Liver (tissue), 9 donors: Measurements from ENCODE around the gene HSPA2. TPM values are rescaled to one million over a fixed set of nuclear protein-coding genes. Genes with fewer than 3 reads are reported as not detected.

Experiments used
- DNase-seq: peaks from one replicate; pipeline ENCODE4 v3.0.0-alpha.2; 2017; ENCODE audit warnings: low spot score
- H3K27ac ChIP-seq, 2 donors: one replicate each; pipeline ENCODE4 v1.7.0; 2013; ENCODE audit warnings: inconsistent platforms in 2 of 2, low read length in 2 of 2, control low read depth in 1 of 2, low read depth in 1 of 2, mild to moderate bottlenecking in 1 of 2
- H3K27me3 ChIP-seq, 4 donors: one replicate each; pipeline versions ENCODE4 v1.6.1 to v1.7.0; 2013; ENCODE audit warnings: low read length in 3 of 4, inconsistent platforms in 1 of 4, mild to moderate bottlenecking in 1 of 4, moderate library complexity in 1 of 4; ENCODE audit not compliant: control insufficient read depth in 4 of 4, insufficient read depth in 4 of 4
- H3K36me3 ChIP-seq, 4 donors: one replicate each; pipeline versions ENCODE4 v1.6.1 to v1.7.0; 2013; ENCODE audit warnings: low read length in 3 of 4, mild to moderate bottlenecking in 3 of 4, low read depth in 1 of 4, moderate library complexity in 1 of 4; ENCODE audit not compliant: control insufficient read depth in 4 of 4, insufficient read depth in 3 of 4
- H3K4me1 ChIP-seq, 4 donors: one replicate each; pipeline versions ENCODE4 v1.6.1 to v1.7.0; 2013; ENCODE audit warnings: low read length in 3 of 4, mild to moderate bottlenecking in 3 of 4, moderate library complexity in 1 of 4; ENCODE audit not compliant: control insufficient read depth in 4 of 4, insufficient read depth in 4 of 4
- H3K4me3 ChIP-seq, 3 donors: one replicate each; pipeline versions ENCODE4 v1.6.1 to v1.7.0; 2013; ENCODE audit warnings: low read length in 3 of 3, control low read depth in 1 of 3, low read depth in 1 of 3, mild to moderate bottlenecking in 1 of 3
- H3K9ac ChIP-seq, 2 donors: one replicate each; pipeline ENCODE4 v1.7.0; 2013; ENCODE audit warnings: low read length in 2 of 2, mild to moderate bottlenecking in 2 of 2, moderate library complexity in 2 of 2, control low read depth in 1 of 2, low read depth in 1 of 2
- H3K9me3 ChIP-seq, 4 donors: one replicate each; pipeline versions ENCODE4 v1.6.1 to v1.7.0; 2013; ENCODE audit warnings: low read length in 3 of 4; ENCODE audit not compliant: control insufficient read depth in 4 of 4
- ATF3 ChIP-seq: IDR thresholded peaks from 2 replicates; pipeline ENCODE4 v1.6.1; 2016; ENCODE audit warnings: antibody characterized with exemption
- CTCF ChIP-seq: fragments of 150-350 bp; IDR thresholded peaks from 2 replicates; pipeline ENCODE4 v1.5.1; 2017; ENCODE audit warnings: improper control_type of control experiment, low read depth, low read length; ENCODE audit not compliant: missing input control
- FOXA1 ChIP-seq: IDR thresholded peaks from 2 replicates; pipeline ENCODE4 v1.6.1; 2016; ENCODE audit warnings: antibody characterized with exemption
- FOXA2 ChIP-seq: IDR thresholded peaks from 2 replicates; pipeline ENCODE4 v1.6.1; 2016; ENCODE audit warnings: antibody characterized with exemption
- GABPA ChIP-seq, 2 donors: IDR thresholded peaks in 1 of 2; conservative IDR thresholded peaks in 1 of 2; 2 replicates each; pipeline ENCODE4 v1.6.1; 2016; ENCODE audit warnings: antibody characterized with exemption in 2 of 2, mild to moderate bottlenecking in 1 of 2, moderate library complexity in 1 of 2
- HNF4G ChIP-seq: IDR thresholded peaks from 2 replicates; pipeline ENCODE4 v1.6.1; 2016; ENCODE audit warnings: antibody characterized with exemption
- JUND ChIP-seq, 2 donors: IDR thresholded peaks; 2 replicates each; pipeline ENCODE4 v1.6.1; 2016; ENCODE audit warnings: antibody characterized with exemption in 2 of 2
- MAX ChIP-seq: IDR thresholded peaks from 2 replicates; pipeline ENCODE4 v1.6.1; 2016; ENCODE audit warnings: antibody characterized with exemption
- NR2F2 ChIP-seq: IDR thresholded peaks from 2 replicates; pipeline ENCODE4 v1.6.1; 2016; ENCODE audit warnings: antibody characterized with exemption
- RAD21 ChIP-seq, 2 donors: IDR thresholded peaks; 2 replicates each; pipeline ENCODE4 v1.6.1; 2016; ENCODE audit warnings: antibody characterized with exemption in 2 of 2, mild to moderate bottlenecking in 2 of 2
- REST ChIP-seq: IDR thresholded peaks from 2 replicates; pipeline ENCODE4 v1.6.1; 2016; ENCODE audit warnings: antibody characterized with exemption, mild to moderate bottlenecking
- SP1 ChIP-seq: IDR thresholded peaks from 2 replicates; pipeline ENCODE4 v1.6.1; 2018; ENCODE audit warnings: antibody characterized with exemption, mild to moderate bottlenecking
- TAF1 ChIP-seq: conservative IDR thresholded peaks from 2 replicates; pipeline ENCODE4 v1.6.1; 2016; ENCODE audit warnings: antibody characterized with exemption, mild to moderate bottlenecking
- YY1 ChIP-seq: IDR thresholded peaks from 2 replicates; pipeline ENCODE4 v1.6.1; 2016; ENCODE audit warnings: antibody characterized with exemption, mild to moderate bottlenecking
- WGBS: extraction: QIAGEN DNeasy Blood & Tissue Kit; methylation state at CpG from one replicate; pipeline ENCODE4 v1.1.7; 2013; 5-methylcytosine and 5-hydroxymethylcytosine counted together
- polyA plus RNA-seq, 2 donors: library from polyadenylated mRNA; stranded (reverse) in 1 of 2; unstranded in 1 of 2; fragments of 200-250 nt in 1 of 2; fragments of >200 nt in 1 of 2; fragmentation: Nextera tagmentation in 1 of 2; extraction: Ambion mirVana in 1 of 2; gene quantifications; one replicate each; pipeline versions ENCODE4 v1.2.1 to v1.2.3, GENCODE V29; 2013 to 2015
- total RNA-seq, 2 donors: library from RNA; depleted of rRNA; stranded (reverse); fragments of >200 nt; gene quantifications; one replicate each; pipeline ENCODE4 v1.2.3, GENCODE V29; 2014
- donor health status: healthy.
- donor health status: healthy.
- donor health status: healthy.
- donor health status: healthy.
- donor health status: healthy.

Gene HSPA2
- total and polyA plus RNA-seq, 4 donors = 1.2 to 5.6 (median 4.1) TPM

- H3K4me1 ChIP-seq = no peaks in the 10 kb centered on the region
These were observed 40.8 kb downstream of the HSPA2 start for GRCh38 chr14:64581363-64581762.

GRCh38 chr14:64581817-64582216 lies 41.3 kb downstream of the HSPA2 start:
- WGBS = 82% methylated on average over 5 of the region's 5 CpGs
- no peak for TF ChIP-seq SP1
- TF ChIP-seq ATF3 = no peak
- TF ChIP-seq TAF1 = no peak
- no peak overlapping the region for H3K27ac ChIP-seq
- H3K36me3 ChIP-seq = no peaks in the 10 kb centered on the region
- no peaks in the 10 kb centered on the region for H3K9me3 ChIP-seq
- no peak overlapping the region for H3K4me3 ChIP-seq
- no peak overlapping the region for H3K9ac ChIP-seq
- no peak for DNase-seq
- no peaks in the 10 kb centered on the region for H3K27me3 ChIP-seq
- no peaks in the 10 kb centered on the region for H3K4me1 ChIP-seq

More at GRCh38 chr14:64581363-64581762, 40.8 kb downstream of the HSPA2 start:
- H3K36me3 ChIP-seq = no peaks in the 10 kb centered on the region
- H3K9me3 ChIP-seq = no peaks in the 10 kb centered on the region
- no peak overlapping the region for H3K4me3 ChIP-seq
- 82% methylated on average over 2 of the region's 2 CpGs for WGBS
- H3K27me3 ChIP-seq = no peaks in the 10 kb centered on the region
- H3K27ac ChIP-seq = no peak overlapping the region
- TF ChIP-seq CTCF (no peak), FOXA2 (no peak), SP1 (no peak), NR2F2 (no peak), FOXA1 (no peak), YY1 (no peak), JUND (IDR thresholded peaks at IDR 0.05) (no peak)
- H3K9ac ChIP-seq = no peak overlapping the region
- no peak for DNase-seq

GRCh38 chr14:64584190-64584589 lies 43.6 kb downstream of the HSPA2 start:
- no peaks in the 10 kb centered on the region for H3K27me3 ChIP-seq
- no peak overlapping the region for H3K27ac ChIP-seq
- no peak for DNase-seq
- no peaks in the 10 kb centered on the region for H3K36me3 ChIP-seq
- H3K9ac ChIP-seq = no peak overlapping the region
- no peak overlapping the region for H3K4me3 ChIP-seq
- 98% methylated on average over 1 of the region's 1 CpG for WGBS
- TF ChIP-seq CTCF (no peak), SP1 (no peak), GABPA (IDR thresholded peaks at IDR 0.05 in 1 of 2, conservative IDR thresholded peaks at IDR 0.05 in 1 of 2) (no peak), RAD21 (IDR thresholded peaks at IDR 0.05) (no peak), FOXA1 (no peak), HNF4G (no peak), TAF1 (no peak), REST (no peak), NR2F2 (no peak), FOXA2 (no peak), YY1 (no peak), MAX (no peak)
- no peaks in the 10 kb centered on the region for H3K9me3 ChIP-seq
- H3K4me1 ChIP-seq = no peaks in the 10 kb centered on the region
